ENCODE measurements around the gene SLX4. TPM values are rescaled to one million over a fixed set of nuclear protein-coding genes. Genes with fewer than 3 reads are reported as not detected.

The SLX4 gene
- total RNA-seq, 1 experiment from 2014 or later: 7.0 TPM

DNA sequence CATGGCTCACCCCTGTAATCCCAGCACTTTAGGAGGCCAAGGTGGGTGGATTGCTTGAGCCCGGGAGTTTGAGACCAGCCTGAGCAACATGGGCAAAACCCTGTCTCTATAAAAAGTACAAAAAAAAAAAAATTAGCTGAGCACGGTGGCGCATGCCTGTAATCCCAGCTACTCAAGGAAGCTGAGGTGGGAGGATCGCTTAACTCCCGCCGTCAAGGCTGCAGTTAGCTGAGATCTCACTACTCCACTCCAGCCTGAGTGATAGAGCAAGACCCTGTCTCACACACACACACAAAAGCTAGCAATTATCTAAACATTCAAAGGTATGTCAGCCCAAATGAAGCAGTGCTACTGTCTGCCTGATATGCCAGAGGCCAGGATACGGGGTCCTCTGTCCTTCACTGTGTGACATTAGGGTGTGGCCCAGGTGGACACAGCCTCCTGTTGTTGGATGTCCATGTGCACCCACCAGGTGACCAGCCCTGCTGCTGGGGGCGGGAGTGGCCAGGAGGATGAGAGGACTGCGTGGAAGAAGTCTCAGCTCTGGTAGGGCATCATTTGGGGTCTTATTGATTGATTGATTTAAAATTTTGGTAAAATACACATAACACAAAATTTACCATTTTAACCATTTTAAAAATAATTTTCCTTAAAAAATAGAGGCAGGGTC is 38.1 kb downstream of the SLX4 start (continued):
- no peak for TF ChIP-seq ELF1 (IDR thresholded peaks at IDR 0.05; ENCODE audit: borderline replicate concordance, low read depth)
- TF ChIP-seq SIN3A (IDR thresholded peaks at IDR 0.05; ENCODE audit: low read depth): no peak
- no peak for TF ChIP-seq CEBPB (IDR thresholded peaks at IDR 0.05; ENCODE audit: low read depth)
- TF ChIP-seq, protein P1, sequence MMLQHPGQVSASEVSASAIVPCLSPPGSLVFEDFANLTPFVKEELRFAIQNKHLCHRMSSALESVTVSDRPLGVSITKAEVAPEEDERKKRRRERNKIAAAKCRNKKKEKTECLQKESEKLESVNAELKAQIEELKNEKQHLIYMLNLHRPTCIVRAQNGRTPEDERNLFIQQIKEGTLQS (IDR thresholded peaks at IDR 0.05): no peak
- no peak for TF ChIP-seq ZFX (IDR thresholded peaks at IDR 0.05)
- no peak for TF ChIP-seq YY1 (IDR thresholded peaks at IDR 0.05; ENCODE audit: extremely low read depth, insufficient replicate concordance, low read depth, low read length)

DNA sequence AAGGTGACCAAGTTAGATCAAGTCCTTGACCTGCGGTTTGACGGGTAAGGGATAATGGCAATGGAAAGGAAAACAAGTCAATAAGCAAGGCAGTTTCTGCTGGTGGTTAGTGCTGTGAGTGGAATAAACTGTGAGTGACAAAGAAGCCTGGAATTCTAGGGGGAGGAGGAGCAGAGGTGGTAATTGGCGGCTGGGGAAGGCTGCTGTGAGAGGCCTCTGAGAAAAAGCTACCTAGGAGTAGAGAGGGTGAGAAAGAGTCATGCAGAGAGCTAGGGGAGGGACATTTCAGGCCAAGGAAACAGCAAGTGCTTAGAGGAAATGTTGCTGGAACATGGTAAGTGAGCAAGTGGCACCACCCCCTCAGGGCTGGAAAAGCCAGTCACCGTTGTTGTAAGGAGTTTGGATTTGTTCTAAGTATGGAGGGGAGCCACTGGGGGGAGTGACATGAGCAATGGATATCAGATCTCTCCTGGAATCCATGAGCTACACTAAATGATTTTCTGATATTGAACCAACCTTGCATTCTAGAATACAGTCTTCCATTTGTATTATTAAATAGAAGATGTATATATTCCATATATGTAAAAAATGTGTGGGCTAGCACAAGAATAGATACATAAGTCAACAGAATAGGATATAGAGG is 40.9 kb downstream of the SLX4 start:
- Histone ChIP-seq H3K36me3 (ENCODE audit: control insufficient read depth in 1 of 2, insufficient read depth in 2 of 2, low read length in 2 of 2) (no peaks in the 10 kb centered on the region), H4K20me1 (ENCODE audit: insufficient read depth) (no peaks in the 10 kb centered on the region), H3K9me2 (ENCODE audit: insufficient read depth) (no peaks in the 10 kb centered on the region), H3K4me1 (ENCODE audit: control insufficient read depth in 1 of 2, insufficient read depth in 2 of 2, low read length in 2 of 2) (peaks cover 0 to 6% of the 10 kb centered on the region in 2 experiments; a peak in 1 of 4 replicates), H2AFZ (ENCODE audit: low read depth, low read length, poor library complexity, severe bottlenecking) (no peak overlapping the region), H3K9me3 (ENCODE audit: control insufficient read depth in 1 of 2, insufficient read depth in 1 of 2, low read depth in 1 of 2, low read length in 2 of 2) (peaks cover 4 to 5% of the 10 kb centered on the region in 2 experiments; a peak in 2 of 4 replicates), H3K4me3 (replicated peaks in 1 of 2; ENCODE audit: low read depth in 1 of 2, low read length in 2 of 2) (no peak overlapping the region), H3K27ac (ENCODE audit: low read depth, low read length) (no peak overlapping the region), H3K79me2 (ENCODE audit: insufficient read depth, low read length) (no peaks in the 10 kb centered on the region), H3K9ac (ENCODE audit: low read length) (no peak overlapping the region), H3K27me3 (ENCODE audit: insufficient read depth, low read length) (no peaks in the 10 kb centered on the region), H3K4me2 (ENCODE audit: low read length) (0 out of 2 replicates have a peak overlapping the region, but pooled peaks have one; percentile 13)
- DNase-seq (ENCODE audit: low read depth, low spot score): peak; percentile 4
- BruUV-seq (replicated peaks): no TSS peak
- TF ChIP-seq POLR2AphosphoS5 (IDR thresholded peaks at IDR 0.05; ENCODE audit: low read depth, low read length) (no peak), CEBPB (IDR thresholded peaks at IDR 0.05; ENCODE audit: low read depth) (no peak), RAD21 (IDR thresholded peaks at IDR 0.05; ENCODE audit: low read depth) (no peak), REST (IDR thresholded peaks at IDR 0.05; ENCODE audit: low read depth) (no peak), EZH2phosphoT487 (IDR thresholded peaks at IDR 0.05; ENCODE audit: borderline replicate concordance) (no peak), TCF7L2 (IDR thresholded peaks at IDR 0.05; ENCODE audit: borderline replicate concordance, extremely low read depth, insufficient read depth, insufficient read length) (no peak), JUND (IDR thresholded peaks at IDR 0.05) (no peak), MAX (IDR thresholded peaks at IDR 0.05) (no peak), FOSL1 (IDR thresholded peaks at IDR 0.05; ENCODE audit: low read depth) (no peak), EGR1 (IDR thresholded peaks at IDR 0.05; ENCODE audit: low read depth) (no peak), ZNF274 (IDR thresholded peaks at IDR 0.05; ENCODE audit: low read depth, low read length) (no peak)
- TF ChIP-seq, protein P1 (IDR thresholded peaks at IDR 0.05): no peak
- intact Hi-C loops (cut with micrococcal nuclease): no loop called here
- peak; percentile 63 for ATAC-seq
- ChIA-PET CTCF (no interaction called here), RAD21 (ENCODE audit: low non-redundant PET in 1 of 2, low total read pairs in 2 of 2, uncharacterized antibody in 2 of 2, unreplicated experiment in 2 of 2) (no interaction called here), POLR2A (no interaction called here)
